Testis (tissue), 3 donors: Measurements from ENCODE around the gene KIF2C. TPM values are rescaled to one million over a fixed set of nuclear protein-coding genes. Genes with fewer than 3 reads are reported as not detected.

Experiments used
- DNase-seq: peaks from one replicate; pipeline ENCODE4 v3.0.0-alpha.2; 2019
- H3K27ac ChIP-seq, 2 donors: fragments of 200-600 bp; sonication (generic); one replicate each; pipeline ENCODE4 v1.5.1; 2019
- H3K27me3 ChIP-seq: fragments of 200-600 bp; sonication (generic); one replicate; pipeline ENCODE4 v1.5.1; 2019
- H3K36me3 ChIP-seq: fragments of 200-600 bp; sonication (generic); one replicate; pipeline ENCODE4 v1.5.1; 2017; ENCODE audit warnings: low read depth; ENCODE audit errors: missing control alignments
- H3K4me1 ChIP-seq: fragments of 200-600 bp; sonication (generic); one replicate; pipeline ENCODE4 v1.5.1; 2019
- H3K4me3 ChIP-seq, 2 donors: fragments of 200-600 bp; sonication (generic); one replicate each; pipeline ENCODE4 v1.5.1; 2017 to 2019
- H3K9me3 ChIP-seq: fragments of 200-600 bp; sonication (generic); one replicate; pipeline ENCODE4 v1.5.1; 2017
- CTCF ChIP-seq, 3 experiments: fragments of 450-650 bp in 2 of 3; fragments of 200-600 bp in 1 of 3; sonication (generic) in 1 of 3; IDR thresholded peaks; one replicate each; pipeline ENCODE4 v1.5.1; 2016 to 2019; ENCODE audit warnings: antibody characterized with exemption in 3 of 3, mild to moderate bottlenecking in 2 of 3, moderate library complexity in 1 of 3
- POLR2A ChIP-seq: fragments of 450-650 bp; IDR thresholded peaks from one replicate; pipeline ENCODE4 v1.6.1; 2017; ENCODE audit warnings: antibody characterized with exemption, mild to moderate bottlenecking, moderate library complexity
- WGBS, 2 donors: methylation state at CpG; one replicate each; pipeline ENCODE4 v1.1.5; 2018; 5-methylcytosine and 5-hydroxymethylcytosine counted together
- intact Hi-C: fragments of 100-400 bp; cut with DNase I; formaldehyde crosslinking; loops from one replicate; pipeline ENCODE4 v1.15.1; 2023; ENCODE audit warnings: low total_unique reads
- polyA plus RNA-seq: library from polyadenylated mRNA; stranded (reverse); fragments of 350-450 nt; fragmentation: Illumina TruSeq; extraction: RNeasy Lipid Tissue Mini Kit (QIAGEN cat#74804); gene quantifications from one replicate; pipeline ENCODE4 v1.2.3, GENCODE V29; 2014; ENCODE audit warnings: low read depth, low replicate concordance; ENCODE audit not compliant: insufficient read depth
- total RNA-seq, 2 donors: library from RNA; depleted of rRNA; stranded (reverse); fragments of >200 nt; gene quantifications; one replicate each; pipeline ENCODE4 v1.2.3, GENCODE V29; 2016

The KIF2C gene
- total and polyA plus RNA-seq, 3 donors from 2014 or later = 53.5 to 167 (median 130) TPM

- Histone ChIP-seq H3K27ac (peak overlapping the region; percentile 83 to 93), H3K4me1 (peaks cover 19% of the 10 kb centered on the region), H3K27me3 (no peaks in the 10 kb centered on the region), H3K9me3 (no peaks in the 10 kb centered on the region), H3K36me3 (no peaks in the 10 kb centered on the region), H3K4me3 (peak overlapping the region; percentile 63 to 86)
- no peak for TF ChIP-seq POLR2A
- intact Hi-C loops = no loop called here
- DNase-seq = peak; percentile 32
- 3 to 4% methylated on average over 16 to 32 of the region's 36 CpGs for WGBS, 2 donors
Measured at GRCh38 chr1:44775930-44776729, 36.5 kb downstream of the KIF2C start.

- H3K27ac ChIP-seq = peak overlapping the region; percentile 83 to 93
- H3K4me1 ChIP-seq = peaks cover 19% of the 10 kb centered on the region
- peak overlapping the region in 1 of 2 donors; percentile 86 for H3K4me3 ChIP-seq
- no peak for DNase-seq
- H3K27me3 ChIP-seq = no peaks in the 10 kb centered on the region
- no peak for TF ChIP-seq CTCF (IDR thresholded peaks at IDR 0.05)
- no peak for TF ChIP-seq POLR2A
- H3K36me3 ChIP-seq = no peaks in the 10 kb centered on the region
- intact Hi-C loops = no loop called here
- WGBS, 2 donors = 19 to 38% methylated on average over 10 to 12 of the region's 12 CpGs
- H3K9me3 ChIP-seq = no peaks in the 10 kb centered on the region
Measured at GRCh38 chr1:44776730-44777068, 37.1 kb downstream of the KIF2C start.

GRCh38 chr1:44777547-44777946 is 37.9 kb downstream of the KIF2C start:
- TF ChIP-seq CTCF (IDR thresholded peaks at IDR 0.05) = no peak
- TF ChIP-seq POLR2A = no peak
- no peaks in the 10 kb centered on the region for H3K36me3 ChIP-seq
- intact Hi-C loops = no loop called here
- no peaks in the 10 kb centered on the region for H3K27me3 ChIP-seq
- no peak overlapping the region for H3K4me3 ChIP-seq
- no peaks in the 10 kb centered on the region for H3K9me3 ChIP-seq
- no peak for DNase-seq
- H3K27ac ChIP-seq = no peak overlapping the region
- H3K4me1 ChIP-seq = peaks cover 19% of the 10 kb centered on the region
- 78 to 80% methylated on average over 14 of the region's 14 CpGs for WGBS, 2 donors

GRCh38 chr1:44777969-44778635 is 38.5 kb downstream of the KIF2C start:
- DNase-seq = no peak
- Histone ChIP-seq H3K9me3 (no peaks in the 10 kb centered on the region), H3K4me1 (peaks cover 19% of the 10 kb centered on the region), H3K4me3 (no peak overlapping the region), H3K27ac (no peak overlapping the region), H3K27me3 (no peaks in the 10 kb centered on the region), H3K36me3 (no peaks in the 10 kb centered on the region)
- intact Hi-C loops = no loop called here
- 66 to 74% methylated on average over 13 of the region's 13 CpGs for WGBS, 2 donors
- TF ChIP-seq CTCF (IDR thresholded peaks at IDR 0.05) (no peak), POLR2A (no peak)

GRCh38 chr1:44778705-44779576 is 39.3 kb downstream of the KIF2C start:
- no peak overlapping the region for H3K27ac ChIP-seq
- H3K4me1 ChIP-seq = peaks cover 23% of the 10 kb centered on the region
- no peaks in the 10 kb centered on the region for H3K9me3 ChIP-seq
- no peaks in the 10 kb centered on the region for H3K27me3 ChIP-seq
- intact Hi-C loops = no loop called here
- H3K36me3 ChIP-seq = no peaks in the 10 kb centered on the region
- TF ChIP-seq CTCF (IDR thresholded peaks at IDR 0.05) = no peak
- no peak for TF ChIP-seq POLR2A
- 87 to 94% methylated on average over 6 of the region's 6 CpGs for WGBS, 2 donors
- H3K4me3 ChIP-seq = no peak overlapping the region
- no peak for DNase-seq
